ENCODE results near the gene GBGT1. TPM values are rescaled to one million over a fixed set of nuclear protein-coding genes. Genes with fewer than 3 reads are reported as not detected.
A peak's percentile ranks its signal among the peaks of the same experiment; 100 is the strongest.

GBGT1 gene
- total RNA-seq, 1 donor from 2014 or later = 13.4 TPM

DNA sequence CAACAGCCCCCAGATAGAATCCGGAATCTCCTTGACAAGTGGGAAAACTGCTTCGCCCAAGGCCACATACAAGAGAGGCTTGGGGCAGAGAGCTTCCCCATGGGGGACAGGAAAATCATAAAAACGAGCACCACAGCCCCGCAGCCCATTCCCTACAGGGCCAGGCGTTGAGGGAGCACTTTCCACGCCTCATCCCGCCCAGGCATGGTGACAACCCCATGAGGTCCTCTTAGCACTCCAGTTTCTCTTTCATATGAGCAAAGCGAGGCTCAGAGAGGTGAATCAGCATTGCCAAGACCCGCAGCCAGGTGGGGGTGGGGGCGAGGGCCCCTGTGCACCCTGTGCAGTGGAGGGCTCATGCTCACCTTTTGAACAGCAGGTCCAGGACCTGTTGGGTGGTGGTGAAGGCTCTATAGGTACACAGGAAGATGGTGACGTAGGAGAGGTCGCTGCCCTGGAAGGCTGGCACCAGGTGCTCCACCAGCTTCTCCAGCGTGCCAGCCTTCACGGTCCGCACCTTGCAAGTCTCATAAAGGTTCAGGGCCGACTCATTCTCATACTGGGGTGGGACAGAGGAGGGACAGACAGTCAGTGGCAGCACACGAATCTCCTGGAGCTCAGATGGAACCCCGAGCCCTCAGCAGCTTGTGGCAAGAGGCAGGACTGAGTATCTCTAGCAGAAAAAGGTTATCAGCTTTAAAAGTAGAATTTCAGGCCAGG, 53.6 kb downstream of the GBGT1 start:
- Histone ChIP-seq H3K4me3 (no peak overlapping the region), H3K4me1 (peaks cover 9 to 20% of the 10 kb centered on the region in 2 donors), H3K36me3 (peaks cover 49 to 61% of the 10 kb centered on the region in 2 donors), H3K9me3 (no peaks in the 10 kb centered on the region), H3K27me3 (no peaks in the 10 kb centered on the region), H3K27ac (no peak overlapping the region)
- no peak for TF ChIP-seq CTCF (IDR thresholded peaks at IDR 0.05)
- intact Hi-C loops (cut with DNase I) = no loop called here
- peak in 1 of 2 donors; percentile 39 for DNase-seq (ENCODE audit: low spot score in 2 of 2)

DNA sequence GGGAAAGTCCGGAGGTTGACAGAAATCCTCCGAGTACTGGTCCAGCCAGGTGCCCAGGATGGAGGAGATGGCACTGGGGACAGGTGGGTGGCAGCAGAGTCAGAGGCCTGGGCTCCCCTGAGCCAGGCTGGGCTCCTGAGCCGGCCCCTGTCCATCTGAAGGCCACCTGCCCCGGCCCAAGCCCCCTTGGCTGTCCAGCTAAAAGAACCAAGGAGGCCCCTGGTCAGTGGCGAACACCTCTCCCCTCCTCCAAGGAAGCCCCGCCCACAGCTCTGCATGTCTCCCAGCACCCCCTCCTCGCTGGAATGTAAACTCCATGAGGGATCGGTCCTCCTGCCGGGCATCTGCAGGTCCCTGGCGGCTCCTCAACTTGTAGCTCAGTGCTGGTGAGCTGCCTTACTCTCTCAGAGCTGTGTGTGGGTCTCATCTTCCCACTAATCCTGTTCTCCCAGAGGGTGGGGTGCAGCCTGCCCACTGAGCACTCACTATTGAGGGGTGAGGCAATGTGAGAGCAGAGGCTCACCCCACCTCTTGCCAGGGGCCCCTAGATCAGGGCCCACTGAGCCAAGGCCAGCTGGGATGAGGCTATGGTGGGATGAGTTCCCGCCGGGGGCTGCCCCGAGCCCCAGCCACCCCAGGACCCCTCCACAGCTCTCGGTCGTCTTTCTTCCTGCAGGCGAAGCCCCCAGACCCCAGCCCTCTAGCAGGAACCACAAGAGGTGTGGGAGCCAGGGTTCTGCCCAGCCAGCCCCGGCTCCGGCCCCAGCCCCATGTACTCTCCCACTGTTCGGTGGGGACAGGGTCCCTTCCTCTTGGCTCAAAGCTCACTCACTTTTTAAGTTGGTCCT, 54.7 kb downstream of the GBGT1 start:
- intact Hi-C loops (cut with DNase I) = no loop called here
- Histone ChIP-seq H3K9me3 (no peaks in the 10 kb centered on the region), H3K4me3 (no peak overlapping the region), H3K27ac (no peak overlapping the region), H3K27me3 (no peaks in the 10 kb centered on the region), H3K4me1 (peaks cover 5 to 12% of the 10 kb centered on the region in 2 donors), H3K36me3 (peaks cover 59 to 71% of the 10 kb centered on the region in 2 donors)
- DNase-seq (ENCODE audit: low spot score in 2 of 2) = peak in 1 of 2 donors; percentile 60
- TF ChIP-seq CTCF (IDR thresholded peaks at IDR 0.05) = no peak

DNA sequence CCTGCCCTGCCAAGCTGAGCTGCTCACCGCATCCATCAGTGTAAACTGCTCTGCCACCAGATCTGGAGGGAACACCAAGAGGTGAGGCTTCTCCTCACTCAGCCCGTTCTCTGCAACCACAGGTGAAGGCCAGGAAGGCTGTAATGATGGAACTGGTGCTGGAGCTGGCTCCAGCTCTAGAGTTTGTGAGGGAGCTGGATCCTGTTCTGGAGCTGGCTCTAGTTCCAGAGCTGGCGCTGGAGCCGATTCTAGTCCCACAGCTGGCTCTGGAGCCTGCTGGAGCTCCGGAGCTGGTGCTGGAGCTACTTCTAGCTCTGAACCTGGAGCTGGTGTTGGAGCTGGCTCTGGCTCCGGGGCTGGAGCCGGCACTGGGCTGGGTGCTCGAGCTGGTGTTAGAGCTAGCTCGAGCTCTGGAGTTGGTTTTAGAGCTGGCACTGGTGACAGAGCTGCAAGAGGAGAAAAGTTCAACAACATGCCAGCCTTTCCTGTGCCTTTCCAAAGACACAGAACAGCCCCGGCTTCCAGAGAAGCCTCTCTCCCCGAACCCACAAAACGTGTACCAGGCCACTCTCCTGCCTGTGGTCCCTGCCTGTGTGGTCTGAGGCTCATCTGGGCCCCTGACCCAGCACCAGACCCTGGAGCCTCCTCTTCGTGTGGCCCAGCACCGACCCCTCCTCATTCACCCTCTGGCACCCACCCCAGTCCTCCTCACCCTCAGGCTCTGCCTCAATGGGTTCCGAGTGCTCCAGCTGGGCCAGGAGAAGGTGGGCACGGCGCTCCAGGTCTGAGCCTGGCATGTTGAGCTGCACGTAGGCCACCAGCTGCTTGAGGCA, 55.5 kb downstream of the GBGT1 start:
- Histone ChIP-seq H3K4me1 (peaks cover 0 to 3% of the 10 kb centered on the region in 2 donors), H3K36me3 (peaks cover 60 to 79% of the 10 kb centered on the region in 2 donors), H3K9me3 (no peaks in the 10 kb centered on the region), H3K27ac (no peak overlapping the region), H3K4me3 (no peak overlapping the region), H3K27me3 (no peaks in the 10 kb centered on the region)
- intact Hi-C loops (cut with DNase I) = no loop called here
- no peak for TF ChIP-seq CTCF (IDR thresholded peaks at IDR 0.05)
- peak in 1 of 2 donors; percentile 52 for DNase-seq (ENCODE audit: low spot score in 2 of 2)

DNA sequence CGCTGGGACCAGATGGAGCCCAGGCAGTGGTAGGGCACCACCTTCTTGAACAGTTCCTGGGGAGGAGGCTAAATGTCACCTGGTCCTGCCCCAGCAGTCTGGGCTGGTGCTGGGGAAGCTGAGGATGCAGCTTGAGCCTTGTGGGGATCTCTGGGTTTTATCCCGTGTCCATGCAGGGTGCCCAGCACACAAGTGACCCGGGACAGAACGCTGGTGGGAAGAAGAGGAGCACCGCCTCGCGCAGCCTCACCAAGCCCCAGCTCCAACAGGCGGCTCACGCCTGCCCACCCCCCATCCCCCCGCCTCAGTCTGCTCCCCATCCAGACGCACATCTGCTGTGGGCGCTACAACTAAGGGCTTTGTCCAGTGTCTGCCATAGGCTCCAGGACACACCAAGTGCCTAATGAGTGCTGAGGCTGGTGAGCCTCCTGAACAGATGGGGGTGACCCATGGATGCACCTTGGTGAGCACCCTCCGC, 56.4 kb downstream of the GBGT1 start:
- no peak for DNase-seq (ENCODE audit: low spot score in 2 of 2)
- Histone ChIP-seq H3K4me1 (no peaks in the 10 kb centered on the region), H3K27me3 (no peaks in the 10 kb centered on the region), H3K36me3 (peaks cover 67 to 87% of the 10 kb centered on the region in 2 donors), H3K4me3 (no peak overlapping the region), H3K27ac (no peak overlapping the region), H3K9me3 (no peaks in the 10 kb centered on the region)
- no peak for TF ChIP-seq CTCF (IDR thresholded peaks at IDR 0.05)
- intact Hi-C loops (cut with DNase I) = no loop called here

DNA sequence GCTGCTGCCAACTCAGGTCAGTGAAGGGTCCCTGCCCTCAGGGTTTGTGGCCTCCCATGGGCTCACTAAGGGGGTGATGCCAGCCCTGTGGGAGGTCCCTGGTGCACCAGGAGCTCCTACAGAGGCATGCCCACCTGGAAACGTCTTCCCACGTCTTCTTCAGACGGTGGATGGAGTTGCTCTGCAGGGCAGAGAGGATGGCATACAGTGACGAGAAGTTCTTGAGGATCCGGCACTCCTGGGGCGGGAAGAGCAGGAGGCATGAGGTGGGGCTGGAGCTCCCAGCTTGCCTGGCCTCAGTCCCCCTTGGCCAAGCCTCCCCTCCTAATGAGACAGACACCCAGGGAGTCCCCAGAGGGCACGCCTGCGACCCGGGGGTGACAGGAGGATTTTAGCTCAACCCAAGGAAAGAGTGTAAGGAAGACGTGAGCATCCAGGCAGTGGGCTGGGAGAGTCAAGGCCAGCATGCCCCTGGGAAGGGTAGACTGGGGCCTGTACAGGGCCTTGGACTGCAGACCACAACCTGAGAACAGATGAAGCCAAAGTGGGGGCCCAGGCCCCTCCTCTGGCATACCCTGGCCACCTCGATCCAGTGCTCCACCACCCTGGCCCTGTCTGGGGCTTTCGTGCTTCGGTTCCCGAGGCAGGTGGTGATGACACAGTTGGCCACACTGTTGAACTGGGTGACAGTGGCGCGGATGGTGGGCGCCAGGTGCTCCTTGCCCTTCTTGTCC, 57.0 kb downstream of the GBGT1 start:
- Histone ChIP-seq H3K4me3 (no peak overlapping the region), H3K27me3 (no peaks in the 10 kb centered on the region), H3K4me1 (no peaks in the 10 kb centered on the region), H3K9me3 (no peaks in the 10 kb centered on the region), H3K36me3 (peaks cover 73 to 91% of the 10 kb centered on the region in 2 donors), H3K27ac (no peak overlapping the region)
- intact Hi-C loops (cut with DNase I) = no loop called here
- peak in 1 of 2 donors; percentile 57 for DNase-seq (ENCODE audit: low spot score in 2 of 2)
- no peak for TF ChIP-seq CTCF (IDR thresholded peaks at IDR 0.05)

Measured in ascending aorta (tissue), 2 donors.